IPS-NIHi7 (cell line): Measurements from ENCODE around the gene TGFBR2.

Experiments
- DNase-seq: peaks from one replicate; pipeline ENCODE4 v3.0.0; 2012; ENCODE audit warnings: mixed read lengths; ENCODE audit errors: extremely low spot score

Gene TGFBR2

GRCh38 chr3:30637310-30638219 is 31.2 kb downstream of the TGFBR2 start:
- no peak for DNase-seq

GRCh38 chr3:30638685-30639412 is 32.4 kb downstream of the TGFBR2 start:
- DNase-seq: no peak

- no peak for DNase-seq
These were observed 33.5 kb downstream of the TGFBR2 start for GRCh38 chr3:30639937-30640336.

GRCh38 chr3:30640851-30641250 is 34.5 kb downstream of the TGFBR2 start:
- no peak for DNase-seq

GRCh38 chr3:30641416-30642251 is 35.2 kb downstream of the TGFBR2 start:
- no peak for DNase-seq

- no peak for DNase-seq
These were observed 36.5 kb downstream of the TGFBR2 start for GRCh38 chr3:30642849-30643361.

- DNase-seq: no peak
These were observed 37.5 kb downstream of the TGFBR2 start for GRCh38 chr3:30643763-30644462.

- no peak for DNase-seq
These were observed 38.2 kb downstream of the TGFBR2 start for GRCh38 chr3:30644615-30645014.

GRCh38 chr3:30645077-30645476 is 38.7 kb downstream of the TGFBR2 start:
- DNase-seq: no peak

DNA sequence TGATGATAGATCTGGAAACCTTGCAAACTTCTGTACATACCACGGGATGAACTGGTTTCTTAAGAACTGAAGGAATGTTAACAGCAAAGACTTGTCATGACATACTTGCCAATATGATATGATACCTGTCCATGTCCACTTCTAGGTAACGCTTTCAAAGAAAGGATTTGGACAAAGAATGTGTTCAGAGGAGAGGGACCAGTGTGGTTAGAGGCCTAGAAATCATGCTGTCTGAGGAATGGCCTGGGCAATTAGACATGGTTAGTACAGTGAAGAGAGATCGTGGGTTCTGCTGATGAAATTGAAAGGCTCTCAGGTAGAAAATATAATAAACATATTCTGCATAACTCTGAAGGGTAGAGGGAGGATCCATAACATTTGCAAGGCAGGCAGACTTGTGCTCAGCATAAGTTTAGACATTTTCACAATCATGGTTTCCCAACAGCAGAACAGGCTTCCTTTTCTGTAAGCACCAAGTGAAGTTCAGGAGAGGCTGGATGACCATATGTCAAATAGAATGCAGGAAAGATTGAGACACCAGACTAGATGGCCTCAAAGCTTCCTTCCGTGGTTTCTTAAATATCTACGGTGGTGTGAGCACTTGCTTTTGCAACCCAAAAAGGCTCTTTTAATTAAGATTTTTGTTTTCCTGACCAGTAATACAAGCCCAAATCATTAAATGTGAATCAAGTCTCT is 39.9 kb downstream of the TGFBR2 start:
- no peak for DNase-seq

- DNase-seq: no peak
These were observed 40.8 kb downstream of the TGFBR2 start for GRCh38 chr3:30646961-30647752.

GRCh38 chr3:30648670-30649357 is 42.4 kb downstream of the TGFBR2 start:
- no peak for DNase-seq

DNA sequence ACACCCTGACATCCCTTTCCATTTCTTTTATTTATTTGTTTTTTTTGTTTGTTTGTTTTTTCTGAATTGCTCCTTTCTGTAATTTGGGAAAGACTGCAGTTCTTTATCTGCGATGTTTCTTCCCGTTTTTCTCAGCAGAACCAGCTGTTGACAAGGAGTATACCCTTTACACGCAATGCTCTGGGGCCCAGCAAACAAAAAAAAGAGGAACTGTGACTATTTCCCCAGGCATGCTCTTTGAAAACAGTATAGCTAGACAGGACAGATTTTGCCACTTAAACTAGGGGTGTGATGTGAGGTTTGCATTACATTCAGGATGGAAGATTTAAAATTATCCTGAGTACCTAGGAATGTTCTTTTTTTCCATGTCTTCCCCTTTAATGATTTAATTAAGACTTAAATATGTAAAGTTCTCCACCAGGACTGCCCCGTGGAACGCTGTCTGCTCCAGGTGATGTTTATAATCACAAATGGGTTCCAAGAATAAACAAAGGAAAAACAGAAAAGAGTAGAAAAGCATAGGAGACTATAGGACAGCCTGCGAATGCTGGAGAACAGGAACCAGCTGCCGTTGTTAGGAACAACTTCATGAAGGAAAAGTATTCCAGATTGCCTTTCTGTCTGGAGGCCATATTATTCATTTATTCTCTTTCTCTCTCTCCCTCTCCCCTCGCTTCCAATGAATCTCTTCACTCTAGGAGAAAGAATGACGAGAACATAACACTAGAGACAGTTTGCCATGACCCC is 43.3 kb downstream of the TGFBR2 start:
- no peak for DNase-seq

DNA sequence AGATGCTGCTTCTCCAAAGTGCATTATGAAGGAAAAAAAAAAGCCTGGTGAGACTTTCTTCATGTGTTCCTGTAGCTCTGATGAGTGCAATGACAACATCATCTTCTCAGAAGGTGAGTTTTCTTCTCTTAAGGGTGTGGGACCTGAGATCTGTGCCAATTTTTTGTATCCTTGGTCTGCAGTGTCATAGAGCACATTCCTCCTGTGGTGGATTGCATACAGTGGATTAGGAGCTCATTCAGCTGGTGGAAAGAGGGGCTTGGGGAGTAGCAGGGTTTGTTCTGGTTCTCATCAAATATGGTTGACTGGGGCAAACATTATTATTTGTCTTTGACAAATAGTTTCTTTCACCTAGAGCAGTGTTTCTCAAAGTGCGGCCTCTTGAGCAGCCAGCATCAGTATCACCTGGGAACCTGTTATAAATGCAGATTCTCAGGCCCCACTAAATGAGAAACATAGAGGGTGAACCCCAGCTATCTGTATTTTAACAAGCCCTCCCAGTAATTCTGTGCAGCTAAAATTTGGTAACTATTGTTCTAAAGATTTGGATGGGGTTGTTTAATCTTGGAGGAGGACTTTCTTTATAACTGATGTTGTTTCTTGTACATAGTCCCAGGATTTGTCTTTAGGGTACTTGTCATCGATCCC is 44.1 kb downstream of the TGFBR2 start:
- no peak for DNase-seq

- DNase-seq: no peak
These were observed 47.9 kb downstream of the TGFBR2 start for GRCh38 chr3:30654269-30654668.

- no peak for DNase-seq
These were observed 48.9 kb downstream of the TGFBR2 start for GRCh38 chr3:30655187-30655812.

GRCh38 chr3:30656624-30657141 is 50.3 kb downstream of the TGFBR2 start:
- DNase-seq: no peak
